ENCODE data around the gene PFKFB3. TPM values are rescaled to one million over a fixed set of nuclear protein-coding genes. Genes with fewer than 3 reads are reported as not detected.
"Not testable (repeated sequence)": the region's sequence is repeated elsewhere in the genome, so short reads cannot be mapped to it uniquely, and the experiment has no call there.

Gene PFKFB3
- total RNA-seq, 1 donor from 2014 or later, result 52.4 TPM

GRCh38 chr10:6204341-6205191 is 1.8 kb downstream of the PFKFB3 start:
- Histone ChIP-seq H3K36me3 (ENCODE audit: insufficient read depth, low read length) (no peaks in the 10 kb centered on the region), H3K4me2 (ENCODE audit: low read length) (peak overlapping the region; percentile 100), H3K4me3 (ENCODE audit: insufficient read depth, low read depth, low read length) (peak overlapping the region; percentile 89), H3K9ac (ENCODE audit: low read length) (peak overlapping the region; percentile 89), H3K27ac (ENCODE audit: low read depth, low read length) (peak overlapping the region; percentile 93), H2AFZ (ENCODE audit: low read depth, low read length) (no peak overlapping the region), H3K27me3 (ENCODE audit: insufficient read depth, low read length) (no peaks in the 10 kb centered on the region), H3K4me1 (ENCODE audit: insufficient read depth, low read length) (peaks cover 32% of the 10 kb centered on the region), H4K20me1 (ENCODE audit: insufficient read depth, low read length) (peaks cover 67% of the 10 kb centered on the region), H3K79me2 (ENCODE audit: insufficient read depth, low read length) (peaks cover 51% of the 10 kb centered on the region), H3K9me3 (ENCODE audit: insufficient read depth, low read depth, low read length) (no peaks in the 10 kb centered on the region)
- TF ChIP-seq EZH2 (IDR thresholded peaks at IDR 0.05; ENCODE audit: insufficient read depth, low read length) (no peak), CTCF (IDR thresholded peaks at IDR 0.05; ENCODE audit: insufficient read depth, low read depth, low read length) (no peak)
- DNase-seq (ENCODE audit: low read depth) (peak; percentile 62), FAIRE-seq (no peak)
- Mint-ChIP-seq H3K27me3 (ENCODE audit: low read depth, unreplicated experiment) (peaks cover 2% of the 10 kb centered on the region), H3K36me3 (ENCODE audit: low read depth, unreplicated experiment) (peaks cover 3% of the 10 kb centered on the region), H3K4me3 (ENCODE audit: unreplicated experiment) (peak overlapping the region; percentile 98), H3K9me3 (ENCODE audit: unreplicated experiment) (no peaks in the 10 kb centered on the region), H3K27ac (ENCODE audit: unreplicated experiment) (peak overlapping the region; percentile 6), H3K4me1 (ENCODE audit: low read depth, unreplicated experiment) (peaks cover 24% of the 10 kb centered on the region)

GRCh38 chr10:6206486-6206885 is 3.8 kb downstream of the PFKFB3 start:
- H3K9me3 ChIP-seq (ENCODE audit: insufficient read depth, low read depth, low read length); FAIRE-seq; H2AFZ ChIP-seq (ENCODE audit: low read depth, low read length); H3K27ac ChIP-seq (ENCODE audit: low read depth, low read length); H3K36me3 ChIP-seq (ENCODE audit: insufficient read depth, low read length); H3K4me3 ChIP-seq (ENCODE audit: insufficient read depth, low read depth, low read length); H3K27me3 Mint-ChIP-seq (ENCODE audit: low read depth, unreplicated experiment); H3K4me3 Mint-ChIP-seq (ENCODE audit: unreplicated experiment); H3K27ac Mint-ChIP-seq (ENCODE audit: unreplicated experiment); H3K27me3 ChIP-seq (ENCODE audit: insufficient read depth, low read length); DNase-seq (ENCODE audit: low read depth); H3K9ac ChIP-seq (ENCODE audit: low read length); H3K4me2 ChIP-seq (ENCODE audit: low read length); H3K36me3 Mint-ChIP-seq (ENCODE audit: low read depth, unreplicated experiment); H3K9me3 Mint-ChIP-seq (ENCODE audit: unreplicated experiment): not testable (repeated sequence)
- peaks cover 60% of the 10 kb centered on the region for H4K20me1 ChIP-seq (ENCODE audit: insufficient read depth, low read length)
- H3K4me1 ChIP-seq (ENCODE audit: insufficient read depth, low read length), result peaks cover 31% of the 10 kb centered on the region
- peaks cover 61% of the 10 kb centered on the region for H3K79me2 ChIP-seq (ENCODE audit: insufficient read depth, low read length)
- H3K4me1 Mint-ChIP-seq (ENCODE audit: low read depth, unreplicated experiment), result peaks cover 20% of the 10 kb centered on the region

- H3K4me1 ChIP-seq (ENCODE audit: insufficient read depth, low read length), result peaks cover 30% of the 10 kb centered on the region
- no peaks in the 10 kb centered on the region for H3K9me3 Mint-ChIP-seq (ENCODE audit: unreplicated experiment)
- H3K36me3 Mint-ChIP-seq (ENCODE audit: low read depth, unreplicated experiment), result peaks cover 3% of the 10 kb centered on the region
- H3K27ac Mint-ChIP-seq (ENCODE audit: unreplicated experiment), result peak overlapping the region; percentile 62
- H3K36me3 ChIP-seq (ENCODE audit: insufficient read depth, low read length), result no peaks in the 10 kb centered on the region
- H3K79me2 ChIP-seq (ENCODE audit: insufficient read depth, low read length), result peaks cover 69% of the 10 kb centered on the region
- no peak overlapping the region for H3K27ac ChIP-seq (ENCODE audit: low read depth, low read length)
- no peak overlapping the region for H3K9ac ChIP-seq (ENCODE audit: low read length)
- no peak overlapping the region for H3K4me3 Mint-ChIP-seq (ENCODE audit: unreplicated experiment)
- peaks cover 23% of the 10 kb centered on the region for H3K4me1 Mint-ChIP-seq (ENCODE audit: low read depth, unreplicated experiment)
- no peak overlapping the region for H3K4me2 ChIP-seq (ENCODE audit: low read length)
- DNase-seq (ENCODE audit: low read depth), result no peak
- no peak for TF ChIP-seq EZH2 (IDR thresholded peaks at IDR 0.05; ENCODE audit: insufficient read depth, low read length)
- TF ChIP-seq CTCF (IDR thresholded peaks at IDR 0.05; ENCODE audit: insufficient read depth, low read depth, low read length), result no peak
- FAIRE-seq, result no peak
- H3K4me3 ChIP-seq (ENCODE audit: insufficient read depth, low read depth, low read length), result no peak overlapping the region
- H4K20me1 ChIP-seq (ENCODE audit: insufficient read depth, low read length), result peaks cover 62% of the 10 kb centered on the region
- no peaks in the 10 kb centered on the region for H3K27me3 Mint-ChIP-seq (ENCODE audit: low read depth, unreplicated experiment)
- H2AFZ ChIP-seq (ENCODE audit: low read depth, low read length), result no peak overlapping the region
- H3K9me3 ChIP-seq (ENCODE audit: insufficient read depth, low read depth, low read length), result no peaks in the 10 kb centered on the region
- no peaks in the 10 kb centered on the region for H3K27me3 ChIP-seq (ENCODE audit: insufficient read depth, low read length)
Observed at GRCh38 chr10:6207658-6208057, 4.9 kb downstream of the PFKFB3 start.

All from astrocyte (in vitro differentiated cells and primary cell).